Neural crest cell (in vitro differentiated cells): ENCODE measurements around the gene PDE11A. TPM values are rescaled to one million over a fixed set of nuclear protein-coding genes. Genes with fewer than 3 reads are reported as not detected.

Experiments
- DNase-seq: peaks from one replicate; pipeline ENCODE4 v3.0.0; 2021; ENCODE audit warnings: low read depth, mixed read lengths, low spot score
- H3K27ac Mint-ChIP-seq: one replicate; pipeline ENCODE4 v1.8.0; 2021; ENCODE audit warnings: mild to moderate bottlenecking, mixed read lengths; ENCODE audit not compliant: unreplicated experiment
- H3K27me3 Mint-ChIP-seq: 2 replicates; pipeline ENCODE4 v1.8.0; 2021; ENCODE audit warnings: low read depth, mild to moderate bottlenecking, mixed read lengths
- H3K36me3 Mint-ChIP-seq: 2 replicates; pipeline ENCODE4 v1.8.0; 2021; ENCODE audit warnings: low read depth, mild to moderate bottlenecking, mixed read lengths
- H3K4me1 Mint-ChIP-seq: 2 replicates; pipeline ENCODE4 v1.8.0; 2021; ENCODE audit warnings: mixed read lengths
- H3K4me3 Mint-ChIP-seq: one replicate; pipeline ENCODE4 v1.8.0; 2021; ENCODE audit warnings: mild to moderate bottlenecking, mixed read lengths
- H3K9me3 Mint-ChIP-seq: 2 replicates; pipeline ENCODE4 v1.8.0; 2021; ENCODE audit warnings: mixed read lengths
- total RNA-seq: library from RNA; stranded (reverse); gene quantifications from 2 replicates; pipeline ENCODE4 v1.2.1, GENCODE V29; 2021
- TF ChIP-seq, protein P1 (sequence below): fragments of 200-600 bp; sonication (generic); conservative IDR thresholded peaks from 2 replicates; pipeline ENCODE4 v1.5.0; 2021; ENCODE audit warnings: antibody characterized with exemption, mild to moderate bottlenecking

The PDE11A gene
- total RNA-seq, 1 donor from 2014 or later = 0.28 TPM

DNA sequence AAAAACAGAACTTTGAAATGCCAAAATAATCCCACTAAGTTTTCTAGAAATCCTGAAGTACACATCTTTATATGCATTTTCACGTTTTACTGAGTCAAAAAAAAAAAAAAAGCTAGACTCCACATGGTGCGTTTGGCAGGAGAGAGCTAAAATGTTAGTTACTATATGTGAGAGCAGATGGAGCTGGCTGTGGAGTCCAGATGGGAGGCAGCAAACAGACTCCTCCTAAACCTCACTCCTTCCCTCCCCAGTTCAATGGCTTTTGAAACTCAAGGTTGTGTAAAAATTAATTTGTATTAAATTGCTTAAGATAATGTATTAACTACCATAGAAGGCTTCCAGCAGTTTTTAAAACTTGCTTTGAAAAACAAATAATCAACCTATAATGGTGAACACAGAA lies 431.2 kb downstream of the PDE11A start:
- Mint-ChIP-seq H3K36me3 (peaks cover 4% of the 10 kb centered on the region), H3K9me3 (peaks cover 8% of the 10 kb centered on the region), H3K27me3 (no peaks in the 10 kb centered on the region), H3K4me1 (peaks cover 14% of the 10 kb centered on the region), H3K4me3 (no peak overlapping the region), H3K27ac (no peak overlapping the region)
- no peak for DNase-seq
- TF ChIP-seq, protein P1, sequence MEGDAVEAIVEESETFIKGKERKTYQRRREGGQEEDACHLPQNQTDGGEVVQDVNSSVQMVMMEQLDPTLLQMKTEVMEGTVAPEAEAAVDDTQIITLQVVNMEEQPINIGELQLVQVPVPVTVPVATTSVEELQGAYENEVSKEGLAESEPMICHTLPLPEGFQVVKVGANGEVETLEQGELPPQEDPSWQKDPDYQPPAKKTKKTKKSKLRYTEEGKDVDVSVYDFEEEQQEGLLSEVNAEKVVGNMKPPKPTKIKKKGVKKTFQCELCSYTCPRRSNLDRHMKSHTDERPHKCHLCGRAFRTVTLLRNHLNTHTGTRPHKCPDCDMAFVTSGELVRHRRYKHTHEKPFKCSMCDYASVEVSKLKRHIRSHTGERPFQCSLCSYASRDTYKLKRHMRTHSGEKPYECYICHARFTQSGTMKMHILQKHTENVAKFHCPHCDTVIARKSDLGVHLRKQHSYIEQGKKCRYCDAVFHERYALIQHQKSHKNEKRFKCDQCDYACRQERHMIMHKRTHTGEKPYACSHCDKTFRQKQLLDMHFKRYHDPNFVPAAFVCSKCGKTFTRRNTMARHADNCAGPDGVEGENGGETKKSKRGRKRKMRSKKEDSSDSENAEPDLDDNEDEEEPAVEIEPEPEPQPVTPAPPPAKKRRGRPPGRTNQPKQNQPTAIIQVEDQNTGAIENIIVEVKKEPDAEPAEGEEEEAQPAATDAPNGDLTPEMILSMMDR = no peak

DNA sequence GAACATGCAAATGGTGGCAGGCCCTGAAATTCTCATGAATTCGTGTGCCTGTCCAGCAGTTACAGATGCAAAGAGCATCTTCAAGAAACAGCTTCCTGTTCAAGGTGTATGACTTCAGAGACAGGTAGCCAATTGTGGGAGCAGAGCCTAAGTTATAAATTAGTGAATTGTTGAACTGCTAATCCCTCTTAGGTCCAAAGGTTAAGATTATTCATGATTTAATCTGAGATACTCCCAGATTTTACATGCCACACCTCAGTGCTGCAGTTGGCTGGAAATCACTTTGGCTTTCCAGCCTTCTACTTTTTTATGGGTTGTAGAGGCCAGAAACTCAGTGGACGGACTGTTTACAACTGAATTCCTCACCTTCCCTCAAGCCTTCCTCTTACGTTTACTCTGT lies 432.2 kb downstream of the PDE11A start:
- TF ChIP-seq, protein P1 = no peak
- H3K4me1 Mint-ChIP-seq = peaks cover 10% of the 10 kb centered on the region
- no peaks in the 10 kb centered on the region for H3K27me3 Mint-ChIP-seq
- no peak for DNase-seq
- H3K27ac Mint-ChIP-seq = peak overlapping the region; percentile 44
- H3K4me3 Mint-ChIP-seq = no peak overlapping the region
- peaks cover 8% of the 10 kb centered on the region for H3K9me3 Mint-ChIP-seq
- H3K36me3 Mint-ChIP-seq = peaks cover 4% of the 10 kb centered on the region

DNA sequence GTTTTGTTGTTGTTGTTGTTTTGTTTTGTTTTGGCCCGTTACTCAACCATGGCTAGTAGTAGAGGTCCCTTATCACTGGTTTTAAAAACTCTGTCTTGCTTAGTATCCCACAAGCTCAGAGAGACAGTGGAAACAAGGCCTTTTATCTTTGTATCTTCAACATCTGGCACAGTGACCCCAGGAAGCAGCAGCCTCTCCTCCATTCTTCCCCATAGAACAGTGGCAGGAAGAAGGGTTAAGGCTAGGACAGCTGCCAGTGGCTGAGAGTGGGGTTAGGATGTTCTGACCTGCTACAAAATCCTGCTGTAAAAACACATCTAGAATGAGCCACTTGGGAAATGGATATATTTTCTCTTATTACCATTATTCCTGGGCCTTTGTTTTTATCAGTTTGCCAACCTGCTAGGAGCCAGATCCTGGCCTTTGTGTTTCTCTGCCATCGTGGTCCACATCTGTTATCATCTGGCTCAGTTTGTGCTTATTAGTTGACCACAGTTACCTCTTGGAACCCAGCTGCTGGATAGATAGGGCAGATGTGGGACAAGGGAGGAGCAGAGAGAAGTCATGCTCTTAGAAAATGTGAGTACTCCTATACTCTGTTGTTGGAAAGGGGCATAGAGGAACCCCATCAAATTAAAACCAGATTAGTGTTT lies 433.2 kb downstream of the PDE11A start:
- Mint-ChIP-seq H3K9me3 (peaks cover 5% of the 10 kb centered on the region), H3K36me3 (peaks cover 4% of the 10 kb centered on the region), H3K4me3 (no peak overlapping the region), H3K27me3 (no peaks in the 10 kb centered on the region), H3K4me1 (peaks cover 17% of the 10 kb centered on the region), H3K27ac (no peak overlapping the region)
- TF ChIP-seq, protein P1 = no peak
- no peak for DNase-seq

DNA sequence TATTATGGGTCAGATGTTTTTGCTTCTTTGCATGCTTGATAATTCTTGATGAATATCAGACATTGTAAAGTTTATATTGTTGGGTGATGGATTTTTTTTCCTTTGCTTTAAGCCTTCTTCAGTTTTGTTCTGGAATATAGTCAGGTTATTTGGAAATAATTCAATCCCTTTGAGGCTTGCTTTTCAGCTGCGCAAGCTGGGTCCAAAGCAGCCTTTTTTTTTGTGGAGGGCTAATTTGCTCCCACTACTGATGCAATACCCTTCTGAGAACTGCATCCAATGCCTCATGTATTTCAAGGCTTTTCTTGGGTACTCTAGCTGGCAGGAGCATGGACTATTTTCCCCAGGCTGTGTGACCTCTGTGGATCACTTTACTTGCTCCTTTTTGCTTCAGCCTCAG lies 434.1 kb downstream of the PDE11A start:
- Mint-ChIP-seq H3K27me3 (no peaks in the 10 kb centered on the region), H3K9me3 (peaks cover 5% of the 10 kb centered on the region), H3K4me3 (no peak overlapping the region), H3K27ac (no peak overlapping the region), H3K36me3 (peaks cover 4% of the 10 kb centered on the region), H3K4me1 (peaks cover 24% of the 10 kb centered on the region)
- TF ChIP-seq, protein P1 = no peak
- no peak for DNase-seq

DNA sequence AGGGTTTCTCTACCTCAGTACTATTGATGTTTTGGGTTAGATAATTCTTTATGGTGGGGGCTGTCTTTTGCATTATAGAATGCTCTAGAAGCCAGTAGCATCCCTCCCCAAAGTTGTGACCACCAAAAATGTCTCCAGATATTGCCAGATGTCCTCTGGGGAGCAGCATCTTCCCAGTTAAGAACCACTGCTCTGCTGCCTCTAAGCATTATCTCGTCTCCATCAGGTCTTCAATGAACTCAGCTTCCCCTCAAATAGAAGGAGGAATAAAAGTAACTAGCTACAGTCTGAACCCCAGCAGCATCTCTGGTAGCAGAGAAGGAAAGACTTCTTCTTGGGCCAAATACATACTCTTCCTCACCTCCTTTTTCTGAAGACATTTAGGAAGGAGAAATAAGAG lies 435.9 kb downstream of the PDE11A start:
- TF ChIP-seq, protein P1 = no peak
- Mint-ChIP-seq H3K4me1 (peaks cover 24% of the 10 kb centered on the region), H3K27ac (no peak overlapping the region), H3K4me3 (no peak overlapping the region), H3K9me3 (no peaks in the 10 kb centered on the region), H3K36me3 (no peaks in the 10 kb centered on the region), H3K27me3 (no peaks in the 10 kb centered on the region)
- DNase-seq = no peak
